Measurements from ENCODE around the gene GRID1.

- TF ChIP-seq CTCF (IDR thresholded peaks at IDR 0.05) (no peak), POLR2A (IDR thresholded peaks at IDR 0.05) (no peak)
Observed at GRCh38 chr10:86234107-86234506, 132.5 kb downstream of the GRID1 start.

Data from thyroid gland (tissue), 4 donors.